T-helper 17 cell (primary cell): Measurements from ENCODE around the gene NXPH1. TPM values are rescaled to one million over a fixed set of nuclear protein-coding genes. Genes with fewer than 3 reads are reported as not detected.

ENCODE experiments used
- ATAC-seq: fragments of 150-1000 bp; cut with Tn5 transposase; 2 replicates; pipeline ENCODE4 v1.10.0; 2021; ENCODE audit warnings: mild to moderate bottlenecking, moderate library complexity
- DNase-seq, 3 donors: peaks; one replicate each; pipeline versions ENCODE4 v3.0.0 to v3.0.0-alpha.2; 2020 to 2021
- H3K9me3 ChIP-seq: one replicate; pipeline ENCODE4 v1.7.0; 2013; ENCODE audit warnings: low read length, mild to moderate bottlenecking; ENCODE audit not compliant: control insufficient read depth, poor library complexity, severe bottlenecking
- H3K27ac Mint-ChIP-seq: one replicate; pipeline ENCODE4 v1.8.0; 2022; ENCODE audit warnings: mild to moderate bottlenecking, moderate library complexity, mixed read lengths
- H3K27me3 Mint-ChIP-seq: one replicate; pipeline ENCODE4 v1.8.0; 2022; ENCODE audit warnings: mixed read lengths
- H3K36me3 Mint-ChIP-seq: one replicate; pipeline ENCODE4 v1.8.0; 2022; ENCODE audit warnings: low read depth, mixed read lengths
- H3K4me1 Mint-ChIP-seq: one replicate; pipeline ENCODE4 v1.8.0; 2022; ENCODE audit warnings: mild to moderate bottlenecking, mixed read lengths
- H3K4me3 Mint-ChIP-seq: one replicate; pipeline ENCODE4 v1.8.0; 2022; ENCODE audit warnings: mild to moderate bottlenecking, moderate library complexity, mixed read lengths
- total RNA-seq, 4 donors: library from RNA in 2 of 4; stranded (reverse) in 2 of 4; gene quantifications; one replicate each; pipeline ENCODE4 v1.2.3 and lab custom pipeline; 2022 to 2026

Gene NXPH1
- total RNA-seq, 2 donors from 2014 or later = not detected

DNA sequence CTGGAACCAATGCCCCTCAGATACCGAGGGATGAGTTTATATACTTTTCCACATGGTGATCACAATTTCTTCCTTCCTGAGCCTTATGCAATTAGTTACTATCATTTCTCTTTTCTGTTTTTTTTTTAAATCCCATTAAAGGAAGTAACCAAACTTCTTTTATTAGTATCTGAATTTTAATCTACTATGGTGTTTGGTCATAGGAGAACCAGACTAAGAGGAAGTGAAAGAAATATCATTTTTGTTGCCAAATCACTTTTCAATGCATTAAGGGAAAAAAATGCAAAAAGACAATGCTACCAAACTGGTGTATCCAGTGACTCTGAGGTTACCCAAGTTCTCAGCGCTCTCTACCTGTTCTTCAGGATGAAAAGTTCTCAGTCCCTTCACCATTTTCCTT is 167.7 kb downstream of the NXPH1 start:
- Mint-ChIP-seq H3K27me3 (no peaks in the 10 kb centered on the region), H3K4me3 (no peak overlapping the region), H3K36me3 (no peaks in the 10 kb centered on the region), H3K4me1 (no peaks in the 10 kb centered on the region), H3K27ac (no peak overlapping the region)
- DNase-seq = no peak
- no peak for ATAC-seq
- H3K9me3 ChIP-seq = no peaks in the 10 kb centered on the region

GRCh38 chr7:8605221-8605620 is 171.8 kb downstream of the NXPH1 start:
- no peaks in the 10 kb centered on the region for H3K36me3 Mint-ChIP-seq
- DNase-seq (no peak), ATAC-seq (no peak)
- no peaks in the 10 kb centered on the region for H3K27me3 Mint-ChIP-seq
- no peaks in the 10 kb centered on the region for H3K9me3 ChIP-seq
- no peaks in the 10 kb centered on the region for H3K4me1 Mint-ChIP-seq
- H3K4me3 Mint-ChIP-seq = no peak overlapping the region
- no peak overlapping the region for H3K27ac Mint-ChIP-seq

- Mint-ChIP-seq H3K36me3 (no peaks in the 10 kb centered on the region), H3K27me3 (no peaks in the 10 kb centered on the region), H3K4me1 (no peaks in the 10 kb centered on the region), H3K4me3 (no peak overlapping the region), H3K27ac (no peak overlapping the region)
- ATAC-seq (no peak), DNase-seq (no peak)
- no peaks in the 10 kb centered on the region for H3K9me3 ChIP-seq
Measured at GRCh38 chr7:8612584-8612983, 179.2 kb downstream of the NXPH1 start.

GRCh38 chr7:8613191-8613590 is 179.8 kb downstream of the NXPH1 start:
- no peaks in the 10 kb centered on the region for H3K4me1 Mint-ChIP-seq
- H3K27me3 Mint-ChIP-seq = no peaks in the 10 kb centered on the region
- DNase-seq (no peak), ATAC-seq (no peak)
- no peak overlapping the region for H3K4me3 Mint-ChIP-seq
- H3K36me3 Mint-ChIP-seq = no peaks in the 10 kb centered on the region
- no peaks in the 10 kb centered on the region for H3K9me3 ChIP-seq
- H3K27ac Mint-ChIP-seq = no peak overlapping the region

DNA sequence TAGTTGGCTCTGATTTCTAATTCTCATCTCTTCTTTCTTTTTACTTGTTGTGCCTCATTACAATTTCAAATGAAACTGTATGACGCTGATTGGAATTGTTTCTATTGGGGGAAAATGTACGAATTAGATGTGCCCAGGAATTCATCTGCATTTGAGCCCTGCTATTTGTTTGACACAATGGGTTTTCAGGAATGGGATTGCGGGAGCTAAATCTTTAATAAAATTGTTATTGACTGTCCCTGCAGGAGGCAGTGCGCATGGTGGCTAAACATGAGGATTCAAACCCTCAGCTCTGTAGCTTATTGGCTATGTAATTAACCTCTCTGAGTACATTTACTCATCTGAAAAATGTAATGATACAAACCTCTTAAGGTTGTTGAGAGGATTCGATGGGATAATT is 181.6 kb downstream of the NXPH1 start:
- Mint-ChIP-seq H3K27ac (no peak overlapping the region), H3K4me3 (no peak overlapping the region), H3K4me1 (no peaks in the 10 kb centered on the region), H3K36me3 (no peaks in the 10 kb centered on the region), H3K27me3 (no peaks in the 10 kb centered on the region)
- ATAC-seq = no peak
- H3K9me3 ChIP-seq = no peaks in the 10 kb centered on the region
- DNase-seq = no peak

GRCh38 chr7:8618441-8619070 is 185.1 kb downstream of the NXPH1 start:
- Mint-ChIP-seq H3K27me3 (no peaks in the 10 kb centered on the region), H3K27ac (no peak overlapping the region), H3K4me1 (no peaks in the 10 kb centered on the region), H3K36me3 (no peaks in the 10 kb centered on the region), H3K4me3 (no peak overlapping the region)
- H3K9me3 ChIP-seq = no peaks in the 10 kb centered on the region
- ATAC-seq = no peak
- DNase-seq = no peak

GRCh38 chr7:8620169-8620568 is 186.8 kb downstream of the NXPH1 start:
- Mint-ChIP-seq H3K27me3 (no peaks in the 10 kb centered on the region), H3K4me3 (no peak overlapping the region), H3K27ac (no peak overlapping the region), H3K4me1 (no peaks in the 10 kb centered on the region), H3K36me3 (no peaks in the 10 kb centered on the region)
- no peaks in the 10 kb centered on the region for H3K9me3 ChIP-seq
- no peak for ATAC-seq
- no peak for DNase-seq

DNA sequence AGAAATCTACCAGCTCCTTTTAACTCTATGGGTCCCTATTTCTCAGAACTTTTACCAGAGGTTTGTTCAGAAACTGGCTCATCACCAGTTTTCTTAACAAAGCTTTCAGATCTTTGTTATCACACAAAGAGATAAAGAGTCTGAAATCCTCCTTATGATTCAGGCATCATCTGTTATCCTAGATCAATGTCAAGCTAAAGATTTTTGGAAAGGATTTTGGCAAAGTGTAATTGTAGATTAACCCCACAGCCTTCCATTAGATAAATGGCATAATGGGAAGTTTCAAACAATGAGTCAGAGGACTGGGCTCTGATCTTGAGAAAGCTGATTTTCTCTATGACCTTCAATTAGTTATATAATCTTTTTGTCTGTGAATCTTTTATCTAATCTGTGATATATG is 192.2 kb downstream of the NXPH1 start:
- ATAC-seq (no peak), DNase-seq (no peak)
- H3K4me3 Mint-ChIP-seq = no peak overlapping the region
- no peaks in the 10 kb centered on the region for H3K4me1 Mint-ChIP-seq
- no peak overlapping the region for H3K27ac Mint-ChIP-seq
- no peaks in the 10 kb centered on the region for H3K27me3 Mint-ChIP-seq
- no peaks in the 10 kb centered on the region for H3K36me3 Mint-ChIP-seq
- no peaks in the 10 kb centered on the region for H3K9me3 ChIP-seq

GRCh38 chr7:8627325-8627724 is 193.9 kb downstream of the NXPH1 start:
- ATAC-seq (no peak), DNase-seq (no peak)
- Mint-ChIP-seq H3K27ac (no peak overlapping the region), H3K27me3 (no peaks in the 10 kb centered on the region), H3K4me1 (no peaks in the 10 kb centered on the region), H3K4me3 (no peak overlapping the region), H3K36me3 (no peaks in the 10 kb centered on the region)
- H3K9me3 ChIP-seq = no peaks in the 10 kb centered on the region

DNA sequence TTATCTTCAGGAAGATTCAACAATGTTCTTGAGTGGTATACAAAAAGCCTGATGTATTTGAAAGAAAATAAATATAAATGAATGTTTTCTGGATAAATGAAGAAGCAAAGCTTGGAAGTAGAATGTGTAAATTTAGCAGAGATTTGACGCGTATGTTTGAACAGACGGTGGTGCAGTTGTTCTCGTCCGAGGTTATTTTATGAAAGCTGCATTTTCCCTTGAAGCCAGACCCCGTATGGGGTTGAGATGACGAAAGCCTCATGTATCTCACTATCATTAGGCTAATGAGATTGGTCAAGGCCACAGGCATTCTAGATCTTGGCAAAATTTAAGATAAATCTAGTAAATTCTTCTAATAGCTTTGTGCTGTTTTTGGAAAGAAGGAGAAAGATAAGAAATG is 195.2 kb downstream of the NXPH1 start:
- no peak overlapping the region for H3K27ac Mint-ChIP-seq
- H3K36me3 Mint-ChIP-seq = no peaks in the 10 kb centered on the region
- no peak for DNase-seq
- H3K4me3 Mint-ChIP-seq = no peak overlapping the region
- H3K9me3 ChIP-seq = no peaks in the 10 kb centered on the region
- ATAC-seq = no peak
- no peaks in the 10 kb centered on the region for H3K4me1 Mint-ChIP-seq
- no peaks in the 10 kb centered on the region for H3K27me3 Mint-ChIP-seq

DNA sequence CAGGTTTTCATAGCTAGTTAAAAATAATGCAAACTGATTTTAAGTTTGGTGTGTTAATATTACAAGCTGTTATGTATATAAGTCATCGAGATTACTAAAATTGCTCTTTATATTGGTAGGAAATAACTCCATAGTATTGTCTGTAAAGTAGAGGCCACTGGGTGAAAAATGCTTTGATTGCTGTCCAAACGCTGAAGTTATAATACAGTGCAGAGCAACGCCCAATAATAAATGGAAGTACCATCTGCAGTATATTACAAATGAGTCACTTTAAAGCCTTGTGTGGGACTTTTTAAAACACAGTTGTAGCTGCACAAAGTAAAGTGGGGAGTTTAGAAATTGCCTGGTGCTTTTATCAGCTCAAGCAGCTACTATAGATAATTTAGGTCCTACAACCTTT is 196.1 kb downstream of the NXPH1 start:
- DNase-seq = no peak
- H3K27me3 Mint-ChIP-seq = no peaks in the 10 kb centered on the region
- H3K4me3 Mint-ChIP-seq = no peak overlapping the region
- no peak overlapping the region for H3K27ac Mint-ChIP-seq
- H3K9me3 ChIP-seq = no peaks in the 10 kb centered on the region
- H3K36me3 Mint-ChIP-seq = no peaks in the 10 kb centered on the region
- no peak for ATAC-seq
- H3K4me1 Mint-ChIP-seq = no peaks in the 10 kb centered on the region

- Mint-ChIP-seq H3K36me3 (no peaks in the 10 kb centered on the region), H3K27ac (no peak overlapping the region), H3K4me1 (no peaks in the 10 kb centered on the region), H3K27me3 (no peaks in the 10 kb centered on the region), H3K4me3 (no peak overlapping the region)
- ATAC-seq (no peak), DNase-seq (no peak)
- H3K9me3 ChIP-seq = peaks cover 2% of the 10 kb centered on the region
Measured at GRCh38 chr7:8637322-8637721, 203.9 kb downstream of the NXPH1 start.

DNA sequence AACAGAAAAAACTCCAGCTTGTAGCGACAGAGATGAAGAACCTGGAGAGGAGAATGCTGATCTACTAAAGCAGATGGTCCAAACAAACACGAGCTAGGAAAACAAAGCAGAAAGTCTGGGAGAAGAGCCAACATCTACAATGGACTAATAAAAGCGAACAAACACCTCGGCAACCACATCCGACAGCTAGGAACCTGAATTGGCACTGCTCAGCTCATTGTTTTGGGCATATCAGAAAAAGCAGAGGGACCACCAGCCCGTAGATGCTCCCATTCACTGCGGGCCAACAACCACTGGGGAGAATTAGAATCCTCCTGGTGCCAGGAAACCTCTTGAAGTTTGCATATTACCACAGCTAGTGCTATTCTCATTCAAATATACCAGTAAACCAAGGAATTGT is 204.7 kb downstream of the NXPH1 start:
- no peak for ATAC-seq
- H3K36me3 Mint-ChIP-seq = no peaks in the 10 kb centered on the region

GRCh38 chr7:8639668-8640067 is 206.3 kb downstream of the NXPH1 start:
- no peaks in the 10 kb centered on the region for H3K4me1 Mint-ChIP-seq
- H3K27ac Mint-ChIP-seq = no peak overlapping the region
- H3K9me3 ChIP-seq = peaks cover 2% of the 10 kb centered on the region
- H3K27me3 Mint-ChIP-seq = no peaks in the 10 kb centered on the region
- ATAC-seq (no peak), DNase-seq (no peak)
- H3K4me3 Mint-ChIP-seq = no peak overlapping the region
- H3K36me3 Mint-ChIP-seq = no peaks in the 10 kb centered on the region

More for the DNA sequence above, 204.7 kb downstream of the NXPH1 start:
- H3K9me3 ChIP-seq = peaks cover 2% of the 10 kb centered on the region
- Mint-ChIP-seq H3K27me3 (no peaks in the 10 kb centered on the region), H3K27ac (no peak overlapping the region), H3K4me3 (no peak overlapping the region), H3K4me1 (no peaks in the 10 kb centered on the region)
- no peak for DNase-seq
